ENCODE results near the gene NARF.

The NARF gene

GRCh38 chr17:82416264-82416663 lies 42.3 kb upstream of the NARF start:
- Histone ChIP-seq H3K36me3 (ENCODE audit: control insufficient read depth in 2 of 2, insufficient read depth in 2 of 2, low read length in 2 of 2) (peaks cover 0 to 12% of the 10 kb centered on the region in 2 donors), H3K4me1 (ENCODE audit: control insufficient read depth in 2 of 2, insufficient read depth in 2 of 2, low read length in 2 of 2) (peaks cover 4 to 8% of the 10 kb centered on the region in 2 donors), H3K4me3 (ENCODE audit: low read length in 2 of 2) (no peak overlapping the region), H3K9ac (ENCODE audit: low read depth in 1 of 2, low read length in 2 of 2) (no peak overlapping the region), H3K9me3 (ENCODE audit: control insufficient read depth in 2 of 2, low read length in 2 of 2) (no peaks in the 10 kb centered on the region), H3K27ac (ENCODE audit: low read depth in 2 of 2, low read length in 2 of 2) (no peak overlapping the region), H3K27me3 (ENCODE audit: control insufficient read depth in 2 of 2, insufficient read depth in 2 of 2, low read length in 2 of 2) (no peaks in the 10 kb centered on the region)

GRCh38 chr17:82416771-82417170 lies 41.8 kb upstream of the NARF start:
- H3K4me1 ChIP-seq (ENCODE audit: control insufficient read depth in 2 of 2, insufficient read depth in 2 of 2, low read length in 2 of 2) = peaks cover 4 to 8% of the 10 kb centered on the region in 2 donors
- no peak overlapping the region for H3K27ac ChIP-seq (ENCODE audit: low read depth in 2 of 2, low read length in 2 of 2)
- H3K4me3 ChIP-seq (ENCODE audit: low read length in 2 of 2) = no peak overlapping the region
- H3K9ac ChIP-seq (ENCODE audit: low read depth in 1 of 2, low read length in 2 of 2) = no peak overlapping the region
- H3K36me3 ChIP-seq (ENCODE audit: control insufficient read depth in 2 of 2, insufficient read depth in 2 of 2, low read length in 2 of 2) = peaks cover 0 to 13% of the 10 kb centered on the region in 2 donors
- H3K27me3 ChIP-seq (ENCODE audit: control insufficient read depth in 2 of 2, insufficient read depth in 2 of 2, low read length in 2 of 2) = no peaks in the 10 kb centered on the region
- H3K9me3 ChIP-seq (ENCODE audit: control insufficient read depth in 2 of 2, low read length in 2 of 2) = no peaks in the 10 kb centered on the region

GRCh38 chr17:82418001-82418986 lies 40.2 kb upstream of the NARF start, which contains the start of the genes HEXD and OGFOD3:
Gene HEXD, plus strand, starts transcription at chr17:82418347. Its CDS starts 1,453 bp downstream, at chr17:82419800.
Gene OGFOD3, minus strand, starts transcription at chr17:82418586. Its CDS starts 101 bp downstream, at chr17:82418485.
- peak within 1 kb of the TSS; percentile 91 to 93 for H3K9ac ChIP-seq (ENCODE audit: low read depth in 1 of 2, low read length in 2 of 2)
- peak within 1 kb of the TSS; percentile 91 to 94 for H3K27ac ChIP-seq (ENCODE audit: low read depth in 2 of 2, low read length in 2 of 2)
- H3K36me3 ChIP-seq (ENCODE audit: control insufficient read depth in 2 of 2, insufficient read depth in 2 of 2, low read length in 2 of 2) = peaks cover 0 to 9% of the 10 kb centered on the region in 2 donors
- no peaks in the 10 kb centered on the region for H3K9me3 ChIP-seq (ENCODE audit: control insufficient read depth in 2 of 2, low read length in 2 of 2)
- no peaks in the 10 kb centered on the region for H3K27me3 ChIP-seq (ENCODE audit: control insufficient read depth in 2 of 2, insufficient read depth in 2 of 2, low read length in 2 of 2)
- peak within 1 kb of the TSS; percentile 74 to 94 for H3K4me3 ChIP-seq (ENCODE audit: low read length in 2 of 2)
- peaks cover 4 to 8% of the 10 kb centered on the region in 2 donors for H3K4me1 ChIP-seq (ENCODE audit: control insufficient read depth in 2 of 2, insufficient read depth in 2 of 2, low read length in 2 of 2)

GRCh38 chr17:82419540-82419939 lies 39.0 kb upstream of the NARF start:
- Histone ChIP-seq H3K9ac (ENCODE audit: low read depth in 1 of 2, low read length in 2 of 2) (peak overlapping the region in 1 of 2 donors; percentile 84), H3K9me3 (ENCODE audit: control insufficient read depth in 2 of 2, low read length in 2 of 2) (no peaks in the 10 kb centered on the region), H3K27ac (ENCODE audit: low read depth in 2 of 2, low read length in 2 of 2) (peak overlapping the region; percentile 42 to 94), H3K4me3 (ENCODE audit: low read length in 2 of 2) (peak overlapping the region; percentile 74 to 94), H3K27me3 (ENCODE audit: control insufficient read depth in 2 of 2, insufficient read depth in 2 of 2, low read length in 2 of 2) (no peaks in the 10 kb centered on the region), H3K4me1 (ENCODE audit: control insufficient read depth in 2 of 2, insufficient read depth in 2 of 2, low read length in 2 of 2) (peaks cover 4 to 8% of the 10 kb centered on the region in 2 donors), H3K36me3 (ENCODE audit: control insufficient read depth in 2 of 2, insufficient read depth in 2 of 2, low read length in 2 of 2) (peaks cover 0 to 9% of the 10 kb centered on the region in 2 donors)

GRCh38 chr17:82424001-82424862 lies 34.3 kb upstream of the NARF start:
- Histone ChIP-seq H3K4me3 (ENCODE audit: low read length in 2 of 2) (no peak overlapping the region), H3K27ac (ENCODE audit: low read depth in 2 of 2, low read length in 2 of 2) (no peak overlapping the region), H3K36me3 (ENCODE audit: control insufficient read depth in 2 of 2, insufficient read depth in 2 of 2, low read length in 2 of 2) (peaks cover 0 to 9% of the 10 kb centered on the region in 2 donors), H3K9me3 (ENCODE audit: control insufficient read depth in 2 of 2, low read length in 2 of 2) (no peaks in the 10 kb centered on the region), H3K4me1 (ENCODE audit: control insufficient read depth in 2 of 2, insufficient read depth in 2 of 2, low read length in 2 of 2) (peaks cover 0 to 5% of the 10 kb centered on the region in 2 donors), H3K9ac (ENCODE audit: low read depth in 1 of 2, low read length in 2 of 2) (no peak overlapping the region), H3K27me3 (ENCODE audit: control insufficient read depth in 2 of 2, insufficient read depth in 2 of 2, low read length in 2 of 2) (no peaks in the 10 kb centered on the region)

- peaks cover 0 to 9% of the 10 kb centered on the region in 2 donors for H3K36me3 ChIP-seq (ENCODE audit: control insufficient read depth in 2 of 2, insufficient read depth in 2 of 2, low read length in 2 of 2)
- H3K9me3 ChIP-seq (ENCODE audit: control insufficient read depth in 2 of 2, low read length in 2 of 2) = no peaks in the 10 kb centered on the region
- no peak overlapping the region for H3K9ac ChIP-seq (ENCODE audit: low read depth in 1 of 2, low read length in 2 of 2)
- no peak overlapping the region for H3K27ac ChIP-seq (ENCODE audit: low read depth in 2 of 2, low read length in 2 of 2)
- H3K4me3 ChIP-seq (ENCODE audit: low read length in 2 of 2) = no peak overlapping the region
- peaks cover 0 to under 1% of the 10 kb centered on the region in 2 donors for H3K4me1 ChIP-seq (ENCODE audit: control insufficient read depth in 2 of 2, insufficient read depth in 2 of 2, low read length in 2 of 2)
- H3K27me3 ChIP-seq (ENCODE audit: control insufficient read depth in 2 of 2, insufficient read depth in 2 of 2, low read length in 2 of 2) = no peaks in the 10 kb centered on the region
These were observed 33.7 kb upstream of the NARF start for GRCh38 chr17:82424863-82425159.

- Histone ChIP-seq H3K27ac (ENCODE audit: low read depth in 2 of 2, low read length in 2 of 2) (no peak overlapping the region), H3K36me3 (ENCODE audit: control insufficient read depth in 2 of 2, insufficient read depth in 2 of 2, low read length in 2 of 2) (no peaks in the 10 kb centered on the region), H3K4me1 (ENCODE audit: control insufficient read depth in 2 of 2, insufficient read depth in 2 of 2, low read length in 2 of 2) (no peaks in the 10 kb centered on the region), H3K27me3 (ENCODE audit: control insufficient read depth in 2 of 2, insufficient read depth in 2 of 2, low read length in 2 of 2) (no peaks in the 10 kb centered on the region), H3K9me3 (ENCODE audit: control insufficient read depth in 2 of 2, low read length in 2 of 2) (no peaks in the 10 kb centered on the region), H3K4me3 (ENCODE audit: low read length in 2 of 2) (no peak overlapping the region), H3K9ac (ENCODE audit: low read depth in 1 of 2, low read length in 2 of 2) (no peak overlapping the region)
These were observed 30.0 kb upstream of the NARF start for GRCh38 chr17:82428546-82428945.

GRCh38 chr17:82429824-82430223 lies 28.7 kb upstream of the NARF start:
- Histone ChIP-seq H3K9ac (ENCODE audit: low read depth in 1 of 2, low read length in 2 of 2) (no peak overlapping the region), H3K27ac (ENCODE audit: low read depth in 2 of 2, low read length in 2 of 2) (no peak overlapping the region), H3K36me3 (ENCODE audit: control insufficient read depth in 2 of 2, insufficient read depth in 2 of 2, low read length in 2 of 2) (no peaks in the 10 kb centered on the region), H3K9me3 (ENCODE audit: control insufficient read depth in 2 of 2, low read length in 2 of 2) (no peaks in the 10 kb centered on the region), H3K27me3 (ENCODE audit: control insufficient read depth in 2 of 2, insufficient read depth in 2 of 2, low read length in 2 of 2) (no peaks in the 10 kb centered on the region), H3K4me1 (ENCODE audit: control insufficient read depth in 2 of 2, insufficient read depth in 2 of 2, low read length in 2 of 2) (no peaks in the 10 kb centered on the region), H3K4me3 (ENCODE audit: low read length in 2 of 2) (peak overlapping the region in 1 of 2 donors; percentile 15)

GRCh38 chr17:82432017-82432416 lies 26.5 kb upstream of the NARF start:
- H3K4me1 ChIP-seq (ENCODE audit: control insufficient read depth in 2 of 2, insufficient read depth in 2 of 2, low read length in 2 of 2) = no peaks in the 10 kb centered on the region
- no peaks in the 10 kb centered on the region for H3K27me3 ChIP-seq (ENCODE audit: control insufficient read depth in 2 of 2, insufficient read depth in 2 of 2, low read length in 2 of 2)
- peaks cover 4 to 6% of the 10 kb centered on the region in 2 donors for H3K36me3 ChIP-seq (ENCODE audit: control insufficient read depth in 2 of 2, insufficient read depth in 2 of 2, low read length in 2 of 2)
- H3K9ac ChIP-seq (ENCODE audit: low read depth in 1 of 2, low read length in 2 of 2) = no peak overlapping the region
- no peak overlapping the region for H3K27ac ChIP-seq (ENCODE audit: low read depth in 2 of 2, low read length in 2 of 2)
- no peak overlapping the region for H3K4me3 ChIP-seq (ENCODE audit: low read length in 2 of 2)
- H3K9me3 ChIP-seq (ENCODE audit: control insufficient read depth in 2 of 2, low read length in 2 of 2) = no peaks in the 10 kb centered on the region

Data from mucosa of rectum (tissue), 2 donors.